Epithelial cell of esophagus (primary cell): ENCODE results near the gene PYHIN1.

Experiments used
- DNase-seq: peaks from one replicate; pipeline ENCODE4 v3.0.0; 2010; ENCODE audit warnings: low read depth
- H3K4me3 ChIP-seq: 2 replicates; pipeline ENCODE4 v1.5.1; 2011; ENCODE audit warnings: mild to moderate bottlenecking, low read length, control low read depth
- TF ChIP-seq, protein P1 (sequence below): IDR thresholded peaks from 2 replicates; pipeline ENCODE4 v1.5.1; 2011; ENCODE audit warnings: low read depth, mild to moderate bottlenecking, low read length, control low read depth, inconsistent platforms; ENCODE audit not compliant: insufficient read depth; ENCODE audit errors: missing control alignments

The PYHIN1 gene

GRCh38 chr1:158932171-158932570, 819 bp downstream of the PYHIN1 start:
- TF ChIP-seq, protein P1, sequence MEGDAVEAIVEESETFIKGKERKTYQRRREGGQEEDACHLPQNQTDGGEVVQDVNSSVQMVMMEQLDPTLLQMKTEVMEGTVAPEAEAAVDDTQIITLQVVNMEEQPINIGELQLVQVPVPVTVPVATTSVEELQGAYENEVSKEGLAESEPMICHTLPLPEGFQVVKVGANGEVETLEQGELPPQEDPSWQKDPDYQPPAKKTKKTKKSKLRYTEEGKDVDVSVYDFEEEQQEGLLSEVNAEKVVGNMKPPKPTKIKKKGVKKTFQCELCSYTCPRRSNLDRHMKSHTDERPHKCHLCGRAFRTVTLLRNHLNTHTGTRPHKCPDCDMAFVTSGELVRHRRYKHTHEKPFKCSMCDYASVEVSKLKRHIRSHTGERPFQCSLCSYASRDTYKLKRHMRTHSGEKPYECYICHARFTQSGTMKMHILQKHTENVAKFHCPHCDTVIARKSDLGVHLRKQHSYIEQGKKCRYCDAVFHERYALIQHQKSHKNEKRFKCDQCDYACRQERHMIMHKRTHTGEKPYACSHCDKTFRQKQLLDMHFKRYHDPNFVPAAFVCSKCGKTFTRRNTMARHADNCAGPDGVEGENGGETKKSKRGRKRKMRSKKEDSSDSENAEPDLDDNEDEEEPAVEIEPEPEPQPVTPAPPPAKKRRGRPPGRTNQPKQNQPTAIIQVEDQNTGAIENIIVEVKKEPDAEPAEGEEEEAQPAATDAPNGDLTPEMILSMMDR = no peak
- H3K4me3 ChIP-seq = no peak overlapping the region
- peak; percentile 57 for DNase-seq

DNA sequence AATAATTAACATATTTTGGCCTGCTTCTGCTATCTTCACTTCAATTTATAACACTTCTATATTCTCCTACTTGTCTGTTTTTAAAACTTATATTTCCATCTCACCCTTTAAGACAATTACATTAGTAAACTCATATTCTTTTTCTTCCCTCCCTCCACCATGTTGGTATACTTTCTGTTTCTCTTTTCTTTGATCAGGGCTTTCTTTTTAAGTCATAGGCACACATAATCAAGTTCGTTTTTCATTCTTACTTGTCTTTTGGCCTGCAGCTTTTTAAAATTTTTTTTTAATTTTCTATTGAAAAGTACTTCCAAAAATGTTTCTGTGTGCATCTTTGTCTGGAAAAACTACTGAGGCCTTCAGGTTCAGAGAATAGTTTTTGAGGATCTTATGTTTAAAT, 2.3 kb downstream of the PYHIN1 start:
- DNase-seq = no peak
- TF ChIP-seq, protein P1 = no peak
- no peak overlapping the region for H3K4me3 ChIP-seq

DNA sequence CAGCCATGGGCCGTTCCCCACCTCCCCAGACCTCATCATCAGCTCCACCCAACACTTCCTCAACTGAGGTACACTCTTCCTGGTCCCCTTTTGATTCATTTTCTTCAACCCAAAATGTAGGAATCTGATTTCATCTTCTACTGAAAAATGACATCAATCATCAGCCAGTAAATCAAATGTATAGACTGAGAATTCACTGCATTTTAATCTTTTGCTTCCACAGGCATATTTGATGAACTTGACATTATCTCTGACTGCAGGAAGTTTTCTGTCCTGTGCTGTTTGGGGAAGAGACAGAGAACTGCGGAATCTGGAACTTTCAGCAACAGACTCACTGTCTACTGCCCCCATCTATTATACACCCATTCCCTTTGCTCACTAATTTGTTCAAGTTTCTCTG, 7.8 kb downstream of the PYHIN1 start:
- TF ChIP-seq, protein P1 = no peak
- no peak for DNase-seq
- H3K4me3 ChIP-seq = no peak overlapping the region

DNA sequence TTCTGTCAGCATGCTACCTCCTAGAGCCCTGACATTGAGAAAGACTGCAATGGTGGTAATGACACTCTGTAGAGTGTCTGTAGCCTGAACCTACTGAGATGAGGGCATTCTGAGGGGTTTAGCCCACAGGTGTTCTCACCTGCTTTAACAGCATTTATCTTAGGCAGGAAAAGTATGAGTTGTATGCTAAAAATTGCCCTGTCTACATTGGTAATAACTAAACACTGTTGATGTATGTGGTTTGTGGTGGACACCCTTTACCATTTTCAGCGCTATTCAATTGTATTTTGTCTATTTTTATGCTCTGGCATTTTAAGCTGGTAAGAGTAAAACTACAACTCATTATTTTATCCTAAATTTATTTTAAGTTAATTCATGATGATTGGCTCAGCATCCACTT, 10.0 kb downstream of the PYHIN1 start:
- DNase-seq = no peak
- TF ChIP-seq, protein P1 = no peak
- no peak overlapping the region for H3K4me3 ChIP-seq

- TF ChIP-seq, protein P1 = no peak
- DNase-seq = no peak
- H3K4me3 ChIP-seq = no peak overlapping the region
These were observed 11.1 kb downstream of the PYHIN1 start for GRCh38 chr1:158942490-158942889.

DNA sequence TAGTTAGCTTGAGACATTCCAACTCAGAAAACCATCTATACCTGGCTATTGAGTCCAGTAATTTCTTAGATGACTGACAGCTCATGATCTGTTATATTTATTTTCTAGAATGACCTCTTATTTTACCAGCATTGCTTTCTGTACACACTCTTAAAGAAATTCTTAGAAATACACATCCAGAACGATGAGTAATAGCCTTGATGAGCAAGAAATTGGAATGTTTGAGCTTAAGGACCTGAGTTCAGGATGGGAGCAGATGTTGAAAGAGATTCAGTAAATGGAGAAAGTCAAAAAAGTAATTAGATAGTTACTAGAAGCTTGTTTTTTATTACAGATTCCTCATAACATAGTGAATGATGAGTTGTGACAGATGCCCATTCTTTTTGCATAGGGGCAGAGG, 11.7 kb downstream of the PYHIN1 start:
- no peak overlapping the region for H3K4me3 ChIP-seq
- DNase-seq = peak; percentile 70
- TF ChIP-seq, protein P1 = no peak

DNA sequence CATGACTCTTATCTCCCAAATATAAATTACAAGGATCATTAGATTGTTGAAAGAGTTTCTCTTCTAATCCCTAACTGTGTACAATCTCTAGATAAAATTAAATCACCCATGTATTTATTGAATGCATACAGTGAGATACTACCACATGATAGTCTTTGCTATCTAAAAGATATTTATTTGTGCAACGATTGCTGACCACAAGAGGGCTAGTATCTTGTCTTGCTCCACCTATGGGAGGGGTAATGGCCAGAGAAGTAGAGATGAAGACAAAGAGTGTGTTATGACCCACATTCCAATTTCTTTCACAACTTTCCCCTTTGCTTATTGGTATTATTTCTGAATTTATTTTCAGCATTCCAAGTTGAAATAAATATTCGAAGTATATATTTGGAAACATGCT, 13.7 kb downstream of the PYHIN1 start:
- no peak for DNase-seq
- no peak overlapping the region for H3K4me3 ChIP-seq
- TF ChIP-seq, protein P1 = no peak
